ENCODE data around the gene PHIP. TPM values are rescaled to one million over a fixed set of nuclear protein-coding genes. Genes with fewer than 3 reads are reported as not detected.

Gene PHIP
- 10 to 100 TPM; 33.2 to 41.6 (median 33.8) TPM for total RNA-seq

DNA sequence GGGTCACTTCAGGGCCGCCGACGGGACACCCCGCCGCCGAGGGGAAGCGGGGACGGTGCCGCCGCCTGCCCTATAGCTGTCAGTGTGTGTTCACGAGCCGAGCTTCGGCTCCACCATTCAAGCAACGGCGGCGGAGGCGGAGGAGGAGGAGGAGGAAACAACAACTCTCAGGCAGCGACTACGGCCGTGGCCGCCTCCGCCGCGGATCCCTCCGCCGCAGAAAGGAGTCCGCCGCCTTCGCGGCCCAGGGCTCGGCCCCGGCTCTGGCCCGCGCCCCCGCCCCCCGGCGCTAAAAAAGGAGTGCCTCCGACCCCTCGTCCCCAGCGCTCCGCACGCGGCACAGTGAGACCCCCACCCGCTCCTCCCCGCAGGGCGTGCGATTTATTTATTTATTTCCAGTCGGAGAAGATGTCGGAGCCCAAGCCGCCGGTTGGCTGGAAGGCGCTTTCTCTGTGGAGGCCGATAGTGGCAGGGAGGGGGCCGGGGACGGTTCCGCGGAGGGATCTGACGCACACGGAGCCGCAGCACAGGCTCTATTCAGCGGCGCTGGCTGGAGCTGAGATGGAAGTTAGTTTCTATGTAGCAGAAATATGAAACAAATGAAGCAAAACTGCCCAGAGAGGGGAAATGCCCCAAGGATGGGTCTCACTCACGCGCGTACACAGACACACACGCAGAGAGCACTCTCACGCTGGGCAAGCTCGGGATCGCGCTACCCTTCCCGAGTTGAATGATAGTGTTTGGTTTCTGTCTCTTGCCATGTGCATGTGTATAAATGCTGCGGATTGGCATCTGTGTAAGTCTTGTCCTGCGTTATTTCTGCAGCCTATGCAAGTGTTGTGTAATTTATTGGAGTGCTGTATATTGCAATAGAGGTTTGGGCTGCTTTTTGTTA, at the start of gene PHIP:
PHIP (minus strand) TSS at position 180 of the 895 bp plus-strand sequence. CDS start 186 bp downstream, outside the sequence.
- TF ChIP-seq, protein P1, sequence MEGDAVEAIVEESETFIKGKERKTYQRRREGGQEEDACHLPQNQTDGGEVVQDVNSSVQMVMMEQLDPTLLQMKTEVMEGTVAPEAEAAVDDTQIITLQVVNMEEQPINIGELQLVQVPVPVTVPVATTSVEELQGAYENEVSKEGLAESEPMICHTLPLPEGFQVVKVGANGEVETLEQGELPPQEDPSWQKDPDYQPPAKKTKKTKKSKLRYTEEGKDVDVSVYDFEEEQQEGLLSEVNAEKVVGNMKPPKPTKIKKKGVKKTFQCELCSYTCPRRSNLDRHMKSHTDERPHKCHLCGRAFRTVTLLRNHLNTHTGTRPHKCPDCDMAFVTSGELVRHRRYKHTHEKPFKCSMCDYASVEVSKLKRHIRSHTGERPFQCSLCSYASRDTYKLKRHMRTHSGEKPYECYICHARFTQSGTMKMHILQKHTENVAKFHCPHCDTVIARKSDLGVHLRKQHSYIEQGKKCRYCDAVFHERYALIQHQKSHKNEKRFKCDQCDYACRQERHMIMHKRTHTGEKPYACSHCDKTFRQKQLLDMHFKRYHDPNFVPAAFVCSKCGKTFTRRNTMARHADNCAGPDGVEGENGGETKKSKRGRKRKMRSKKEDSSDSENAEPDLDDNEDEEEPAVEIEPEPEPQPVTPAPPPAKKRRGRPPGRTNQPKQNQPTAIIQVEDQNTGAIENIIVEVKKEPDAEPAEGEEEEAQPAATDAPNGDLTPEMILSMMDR (IDR thresholded peaks at IDR 0.05; ENCODE audit: low read depth) = no peak

DNA sequence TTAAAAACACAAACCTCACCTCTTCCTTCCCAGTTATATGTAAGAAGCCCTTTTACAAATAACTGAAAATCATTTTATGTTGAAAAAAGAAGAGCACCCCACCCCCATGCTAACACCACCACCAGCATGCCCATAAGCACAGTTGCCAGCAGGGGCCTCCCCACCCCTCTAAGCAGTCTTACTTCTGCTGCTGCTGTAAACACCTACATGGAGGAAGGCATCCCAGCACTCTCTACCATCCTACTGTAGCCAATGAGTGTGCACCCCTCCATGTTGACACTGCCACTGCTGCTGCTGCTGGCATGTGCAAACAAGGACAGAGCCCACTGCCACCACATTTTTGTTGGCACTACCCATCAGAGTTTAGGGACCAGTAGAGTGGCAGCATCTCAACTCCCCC, 49.6 kb upstream of the PHIP start:
- TF ChIP-seq, protein P1 (IDR thresholded peaks at IDR 0.05; ENCODE audit: low read depth) = no peak

DNA sequence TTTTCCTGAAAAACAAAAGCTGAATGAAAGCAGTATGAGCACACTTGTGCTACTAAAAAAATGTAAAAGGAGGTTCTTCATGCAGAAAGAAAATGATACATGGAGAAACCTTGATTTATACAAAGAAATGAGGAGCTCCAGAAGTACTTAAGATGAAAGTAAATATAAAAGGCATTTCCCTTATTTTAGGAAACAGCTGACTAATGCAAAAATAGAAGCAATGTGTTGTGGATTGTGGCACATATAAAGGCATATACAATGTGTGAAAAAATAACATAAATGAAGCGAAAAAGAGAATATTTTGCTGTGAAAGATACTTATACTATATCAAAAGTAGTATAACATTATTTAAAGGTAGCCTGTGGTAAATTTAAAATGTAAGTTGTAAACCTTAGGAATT, 41.2 kb upstream of the PHIP start:
- TF ChIP-seq, protein P1 (IDR thresholded peaks at IDR 0.05; ENCODE audit: low read depth) = no peak

DNA sequence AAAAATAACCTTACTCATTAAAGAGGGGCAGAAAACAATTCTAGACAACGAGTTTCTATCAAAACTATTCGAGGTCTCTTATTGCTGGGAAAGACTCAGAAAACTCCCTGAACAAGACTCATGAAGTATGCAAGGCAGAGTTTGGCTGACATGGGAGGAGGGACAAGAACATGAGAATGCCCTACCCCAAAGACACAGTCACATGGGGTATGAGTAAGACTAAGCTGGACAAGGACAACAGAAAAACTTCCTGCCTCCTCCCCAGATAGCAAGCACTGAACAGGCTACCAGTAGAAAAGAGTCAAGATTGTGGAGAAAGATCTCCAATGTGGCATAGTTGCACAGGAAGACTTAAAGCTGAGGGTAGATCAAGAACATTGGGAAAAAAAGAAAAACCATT, 39.7 kb upstream of the PHIP start:
- TF ChIP-seq, protein P1 (IDR thresholded peaks at IDR 0.05; ENCODE audit: low read depth) = no peak

DNA sequence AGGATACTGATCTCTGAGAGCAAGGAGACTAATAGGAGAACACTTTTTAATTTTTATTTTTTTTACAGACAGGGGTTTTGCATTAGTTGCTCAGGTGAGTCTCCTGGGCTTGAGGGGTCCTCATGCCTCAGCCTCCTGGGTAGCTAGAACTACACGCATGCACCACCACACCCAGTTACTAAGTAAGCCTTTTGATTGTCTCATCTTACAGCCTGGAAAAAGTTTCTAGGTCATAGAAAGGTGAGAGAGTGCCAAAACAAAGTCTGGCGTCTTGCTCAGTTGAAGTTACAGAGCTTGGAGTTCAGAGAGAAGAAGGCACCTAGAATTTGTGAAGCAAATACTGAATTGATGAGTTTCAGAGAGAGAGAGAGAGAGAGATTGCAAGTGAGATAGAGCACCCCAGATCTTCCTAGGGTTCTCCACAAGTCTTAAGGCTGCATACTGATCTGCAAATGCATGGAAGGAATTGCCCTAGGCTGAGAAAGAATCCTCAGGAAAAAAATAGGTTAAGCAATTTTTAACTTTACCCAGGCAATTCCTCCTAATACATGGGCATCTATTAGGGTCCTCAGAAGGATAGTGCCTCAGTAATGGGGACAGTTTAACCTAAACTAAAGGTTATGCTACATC, 37.6 kb upstream of the PHIP start:
- TF ChIP-seq, protein P1 (IDR thresholded peaks at IDR 0.05; ENCODE audit: low read depth) = no peak

DNA sequence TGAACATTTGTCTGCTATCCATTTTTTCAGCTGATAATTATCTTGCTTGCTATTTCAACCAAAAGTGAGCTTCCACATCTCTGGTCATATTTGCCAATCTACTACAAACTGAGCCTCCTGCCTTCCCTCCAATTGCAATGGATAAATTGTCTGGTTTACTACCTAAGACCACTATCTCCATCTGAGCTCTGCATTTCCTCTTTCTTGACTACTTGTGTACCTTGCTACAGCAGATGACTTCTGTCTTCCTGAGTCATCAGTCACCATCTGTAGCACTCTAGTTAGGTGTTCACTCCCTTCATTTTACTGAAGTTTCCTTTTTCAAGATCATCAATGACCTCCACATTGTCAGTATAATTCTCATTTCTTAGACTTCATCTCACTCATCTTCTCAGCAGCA, 33.5 kb upstream of the PHIP start:
- TF ChIP-seq, protein P1 (IDR thresholded peaks at IDR 0.05; ENCODE audit: low read depth) = no peak

DNA sequence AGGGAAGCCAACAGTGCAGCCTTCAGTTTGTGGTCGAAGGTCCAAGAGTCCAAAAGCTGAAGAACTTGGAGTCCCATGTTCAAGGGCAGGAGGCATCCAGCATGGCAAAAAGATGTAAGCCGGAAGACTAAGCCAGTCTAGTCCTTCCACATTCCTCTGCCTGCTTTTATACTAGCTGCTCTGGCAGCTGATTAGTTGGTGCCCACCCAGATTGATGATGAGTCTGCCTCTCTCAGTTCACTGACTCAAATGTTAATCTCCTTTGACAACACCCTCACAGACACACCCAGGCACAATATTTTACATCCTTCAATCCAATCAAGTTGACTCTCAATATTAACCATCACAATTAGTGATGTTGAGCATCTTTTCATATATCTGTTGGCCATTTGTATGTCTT, 23.1 kb upstream of the PHIP start:
- TF ChIP-seq, protein P1 (IDR thresholded peaks at IDR 0.05; ENCODE audit: low read depth) = no peak
